HCT116 (cell line): ENCODE data around the gene PRSS2.

Experiments used
- REST ChIP-seq: IDR thresholded peaks from 2 replicates; pipeline ENCODE4 v1.6.1; 2012; ENCODE audit warnings: low read depth
- TF ChIP-seq, protein P1 (sequence below), 3 experiments: fragments of 200-600 bp in 1 of 3; sonication (generic) in 1 of 3; IDR thresholded peaks in 2 of 3; conservative IDR thresholded peaks in 1 of 3; 2 replicates each; pipeline ENCODE4 v1.5.1; 2012 to 2017; ENCODE audit warnings: low read depth in 2 of 3, low read length in 2 of 3, antibody characterized with exemption in 1 of 3, borderline replicate concordance in 1 of 3, control low read depth in 1 of 3, mild to moderate bottlenecking in 1 of 3, mixed read lengths in 1 of 3, mixed run types in 1 of 3, moderate library complexity in 1 of 3; ENCODE audit not compliant: insufficient read depth in 1 of 3

DNA sequence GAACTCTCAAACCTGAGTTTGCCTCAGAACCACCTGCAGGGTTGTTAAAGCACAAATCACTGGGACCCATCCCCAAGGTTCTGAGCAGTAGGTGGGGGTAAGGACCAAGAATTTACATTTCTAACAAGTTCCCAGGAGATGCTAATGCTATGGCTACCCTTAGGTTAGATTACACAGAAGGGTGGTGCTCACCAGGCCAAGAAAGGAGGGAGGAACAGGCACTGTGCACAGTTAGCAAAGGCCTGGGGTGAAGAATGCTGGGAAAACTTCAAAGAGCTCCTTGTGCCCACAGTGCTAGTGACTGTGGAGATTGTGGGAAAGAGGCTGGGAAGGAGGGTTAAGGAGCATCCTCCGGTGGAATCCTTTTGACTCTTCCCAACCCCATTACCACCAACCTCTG is 8.7 kb upstream of the PRSS2 start:
- TF ChIP-seq REST = no peak
- TF ChIP-seq, protein P1, sequence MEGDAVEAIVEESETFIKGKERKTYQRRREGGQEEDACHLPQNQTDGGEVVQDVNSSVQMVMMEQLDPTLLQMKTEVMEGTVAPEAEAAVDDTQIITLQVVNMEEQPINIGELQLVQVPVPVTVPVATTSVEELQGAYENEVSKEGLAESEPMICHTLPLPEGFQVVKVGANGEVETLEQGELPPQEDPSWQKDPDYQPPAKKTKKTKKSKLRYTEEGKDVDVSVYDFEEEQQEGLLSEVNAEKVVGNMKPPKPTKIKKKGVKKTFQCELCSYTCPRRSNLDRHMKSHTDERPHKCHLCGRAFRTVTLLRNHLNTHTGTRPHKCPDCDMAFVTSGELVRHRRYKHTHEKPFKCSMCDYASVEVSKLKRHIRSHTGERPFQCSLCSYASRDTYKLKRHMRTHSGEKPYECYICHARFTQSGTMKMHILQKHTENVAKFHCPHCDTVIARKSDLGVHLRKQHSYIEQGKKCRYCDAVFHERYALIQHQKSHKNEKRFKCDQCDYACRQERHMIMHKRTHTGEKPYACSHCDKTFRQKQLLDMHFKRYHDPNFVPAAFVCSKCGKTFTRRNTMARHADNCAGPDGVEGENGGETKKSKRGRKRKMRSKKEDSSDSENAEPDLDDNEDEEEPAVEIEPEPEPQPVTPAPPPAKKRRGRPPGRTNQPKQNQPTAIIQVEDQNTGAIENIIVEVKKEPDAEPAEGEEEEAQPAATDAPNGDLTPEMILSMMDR (IDR thresholded peaks at IDR 0.05 in 2 of 3, conservative IDR thresholded peaks at IDR 0.05 in 1 of 3; ENCODE audit: borderline replicate concordance in 1 of 3, insufficient read depth in 1 of 3, low read depth in 2 of 3, low read length in 2 of 3) = no peak
